ENCODE data around the gene CLN5. TPM values are rescaled to one million over a fixed set of nuclear protein-coding genes. Genes with fewer than 3 reads are reported as not detected.

CLN5 gene
- total and polyA plus RNA-seq, 10 of the 15 experiments (the other 5 are each of a cell fraction or from before 2014, with no cell fraction given) = 11.2 to 22.2 (median 13.1) TPM

- ChIA-PET POLR2A (interaction anchor here (0.8 kb wide), 1 partner anchor 22 kb away, joined by 4 read pairs; no protein-coding TSS in a partner anchor), CTCF (interaction anchor here (1.1 kb wide), 1 partner anchor 80 kb away, joined by 4 read pairs; no protein-coding TSS in a partner anchor), RAD21 (ENCODE audit: unreplicated experiment) (no interaction called here), SMC1A (ENCODE audit: uncharacterized antibody, unreplicated experiment) (interaction anchor here (1.7 kb wide), 1 partner anchor 18 kb away, joined by 4 read pairs; no protein-coding TSS in a partner anchor)
- 72% methylated on average over 5 of the region's 5 CpGs for WGBS (ENCODE audit: insufficient coverage, insufficient replicate concordance, low lambda C conversion rate, missing lambda C conversion rate)
- no peak overlapping the region for H3K27ac ChIP-seq (ENCODE audit: control insufficient read depth, insufficient read depth)
- no peak overlapping the region for H3K9ac ChIP-seq (ENCODE audit: control insufficient read depth, insufficient read depth, low read length)
- intact Hi-C loops (cut with micrococcal nuclease; ENCODE audit: unreplicated experiment) (no loop called here), in situ Hi-C loops (cut with MboI) (no loop called here)
- H3K36me3 ChIP-seq (ENCODE audit: control insufficient read depth in 2 of 2, insufficient read depth in 2 of 2, low read length in 1 of 2) = no peaks in the 10 kb centered on the region
- DNase-seq (ENCODE audit: low read depth, low spot score) = no peak
- no peak overlapping the region for H2AFZ ChIP-seq (ENCODE audit: control insufficient read depth, low read depth, low read length)
- H3K4me1 ChIP-seq (ENCODE audit: control insufficient read depth, insufficient read depth, low read length) = no peaks in the 10 kb centered on the region
- BruUV-seq (replicated peaks) = no TSS peak
- H3K79me2 ChIP-seq (ENCODE audit: control insufficient read depth, insufficient read depth, low read length) = no peaks in the 10 kb centered on the region
- H4K20me1 ChIP-seq (ENCODE audit: control insufficient read depth, insufficient read depth) = no peaks in the 10 kb centered on the region
- TF ChIP-seq PBX3 (IDR thresholded peaks at IDR 0.05; ENCODE audit: insufficient replicate concordance, low read depth, low read length) = no peak
- TF ChIP-seq SMC3 (IDR thresholded peaks at IDR 0.05; ENCODE audit: borderline replicate concordance, low read length) = no peak
- no peak for TF ChIP-seq CTCF (IDR thresholded peaks at IDR 0.05 in 2 of 3, conservative IDR thresholded peaks at IDR 0.05 in 1 of 3; ENCODE audit: control insufficient read depth in 2 of 3, extremely low read depth in 1 of 3, insufficient read depth in 1 of 3, low read depth in 3 of 3, low read length in 3 of 3)
- no peak for TF ChIP-seq JUND (IDR thresholded peaks at IDR 0.05; ENCODE audit: low read depth, low read length)
- no peak for TF ChIP-seq RFX5 (IDR thresholded peaks at IDR 0.05; ENCODE audit: low read depth, low read length)
- TF ChIP-seq NFYA (IDR thresholded peaks at IDR 0.05; ENCODE audit: borderline replicate concordance, low read depth, low read length) = no peak
- TF ChIP-seq ZZZ3 (IDR thresholded peaks at IDR 0.05; ENCODE audit: control insufficient read depth, insufficient read length, low read depth) = no peak
- no peak overlapping the region for H3K4me3 ChIP-seq
- H3K4me2 ChIP-seq (ENCODE audit: control insufficient read depth, insufficient read depth) = no peak overlapping the region
- no peaks in the 10 kb centered on the region for H3K27me3 ChIP-seq (replicated peaks in 1 of 2; ENCODE audit: control insufficient read depth in 2 of 2, insufficient read depth in 2 of 2, low read length in 1 of 2)
- ATAC-seq = no peak
- no peak for FAIRE-seq
- H3K9me3 ChIP-seq (replicated peaks; ENCODE audit: control insufficient read depth, insufficient read depth, low read length) = no peaks in the 10 kb centered on the region
Measured at GRCh38 chr13:76983676-76984075, 8.2 kb upstream of the CLN5 start.
